Stimulated activated CD8-positive, alpha-beta memory T cell treated with anti-CD3 and anti-CD28 coated beads, Interleukin-4, amount 100 ng/mL, for 24 hours (primary cell): Measurements from ENCODE around the gene ARPP21.

Experiments
- DNase-seq: peaks from one replicate; pipeline ENCODE4 v3.0.0-alpha.2; 2020; ENCODE audit warnings: low read depth

Gene ARPP21

DNA sequence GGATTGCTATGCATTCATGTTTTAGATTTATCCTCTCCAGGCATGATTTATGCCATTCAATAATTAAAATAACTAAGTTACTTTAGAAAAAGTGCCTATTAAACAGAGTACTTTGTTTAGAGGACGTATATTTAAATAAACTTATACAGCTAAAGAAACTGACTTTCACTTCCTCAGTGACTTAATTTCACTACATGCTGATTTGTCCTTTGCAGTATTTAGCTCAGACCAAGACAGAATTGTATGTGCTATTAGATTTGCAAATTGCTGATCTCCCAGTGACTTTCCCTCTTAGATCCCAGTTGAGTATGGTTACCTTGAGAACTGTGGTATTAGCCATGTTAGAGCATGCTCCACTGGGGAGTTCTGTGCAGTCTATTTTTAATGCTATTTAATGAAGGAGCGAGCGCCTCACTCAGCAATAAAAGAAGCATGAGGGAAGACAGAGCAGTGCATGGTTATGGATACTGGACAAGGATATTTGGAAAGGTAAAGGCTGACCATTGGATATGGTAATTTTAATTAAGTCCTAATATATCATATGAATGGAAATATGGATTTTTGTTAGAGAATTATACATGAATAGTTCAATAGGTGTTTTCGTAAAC is 2.7 kb downstream of the ARPP21 start:
- DNase-seq, result no peak

DNA sequence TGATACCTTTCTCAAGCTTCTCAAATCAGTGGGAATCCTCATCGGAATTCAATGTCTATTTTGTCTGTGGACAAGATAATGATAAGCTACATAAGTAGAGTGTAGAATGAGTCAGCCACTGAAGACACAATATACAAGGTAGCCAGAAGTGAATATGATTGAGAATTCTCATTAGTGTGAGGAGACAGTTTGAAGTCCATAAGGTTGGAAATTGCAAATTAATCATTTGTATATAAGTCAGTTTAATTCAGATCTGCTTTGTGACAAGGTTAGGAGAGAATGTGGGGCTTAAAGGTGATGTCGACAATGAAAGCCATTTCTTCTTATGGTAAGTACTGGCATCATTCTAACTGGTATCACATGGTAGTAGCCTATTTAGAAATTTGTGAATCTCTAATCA is 4.2 kb downstream of the ARPP21 start:
- no peak for DNase-seq

DNA sequence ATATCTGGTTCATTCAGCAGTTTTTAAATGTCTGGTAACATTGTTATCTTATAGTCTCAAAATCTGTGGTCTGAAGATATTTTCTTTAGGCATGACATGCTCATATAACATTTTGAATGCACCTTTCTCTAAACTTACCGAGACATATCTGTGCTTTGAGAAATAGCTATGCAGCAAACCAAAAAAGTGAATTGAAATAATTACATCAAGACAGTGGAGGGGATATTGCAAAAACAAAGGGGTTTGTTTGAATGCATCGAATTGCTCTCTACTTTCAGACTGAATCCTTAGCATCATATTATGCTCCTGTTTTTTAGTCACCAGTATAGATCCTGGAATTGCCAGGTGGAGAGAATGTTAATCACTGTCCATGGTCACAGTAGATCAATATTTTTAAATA is 5.1 kb downstream of the ARPP21 start:
- no peak for DNase-seq

DNA sequence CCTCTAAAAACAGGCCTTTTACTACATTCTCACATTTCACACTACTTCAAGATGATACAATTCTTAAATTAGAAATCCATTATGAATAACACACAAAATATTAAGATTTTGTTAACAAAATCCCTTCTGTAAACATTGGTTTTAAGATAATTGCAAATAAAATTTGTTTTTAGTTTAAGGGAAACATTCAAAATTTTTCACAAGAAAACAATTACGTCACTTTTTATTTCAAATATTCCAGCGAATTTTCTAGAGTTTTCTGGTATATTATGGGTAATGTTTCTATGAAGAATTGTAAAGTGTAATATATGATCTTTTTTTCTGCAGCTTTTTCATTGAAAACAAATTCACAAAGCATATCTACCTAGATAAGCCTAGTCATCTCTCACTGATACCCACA is 5.9 kb downstream of the ARPP21 start:
- DNase-seq, result no peak

DNA sequence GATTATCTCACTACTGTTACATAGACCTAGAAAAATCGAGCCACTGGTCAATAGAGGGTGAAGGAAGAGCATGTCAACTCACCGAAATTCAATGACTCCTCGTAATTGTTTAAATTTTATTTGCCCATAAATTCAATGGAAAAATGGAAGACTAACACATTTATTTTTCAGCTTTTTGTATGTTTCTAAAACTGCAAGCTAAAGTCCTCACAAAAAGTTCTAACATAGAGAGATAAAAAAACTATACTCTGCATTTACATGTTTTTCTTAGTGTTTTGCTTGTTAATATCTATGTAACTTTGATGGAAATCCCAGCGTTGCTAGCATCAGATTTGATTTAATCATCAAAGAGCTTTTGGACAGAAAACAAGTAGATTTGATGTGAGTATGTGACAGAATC is 6.8 kb downstream of the ARPP21 start:
- DNase-seq, result no peak

DNA sequence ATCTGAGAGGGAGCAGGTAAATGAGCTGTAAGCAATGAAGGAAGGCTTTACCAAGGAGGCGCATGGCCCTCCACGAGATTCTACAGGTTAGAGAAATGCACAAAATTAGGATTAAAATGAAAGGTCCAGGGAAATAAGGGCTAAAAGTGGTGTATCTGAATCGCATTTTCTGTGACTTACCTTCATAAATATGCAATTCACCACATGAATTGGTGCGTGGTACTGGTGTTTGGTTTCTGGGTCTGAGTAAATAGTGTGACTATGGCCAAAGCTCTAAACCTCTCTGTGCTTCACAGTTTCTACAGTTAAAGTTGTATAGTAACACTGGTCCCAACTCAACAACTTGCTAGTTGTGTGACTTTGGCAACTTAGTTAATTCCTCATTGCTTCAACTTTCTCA is 8.1 kb downstream of the ARPP21 start:
- no peak for DNase-seq

DNA sequence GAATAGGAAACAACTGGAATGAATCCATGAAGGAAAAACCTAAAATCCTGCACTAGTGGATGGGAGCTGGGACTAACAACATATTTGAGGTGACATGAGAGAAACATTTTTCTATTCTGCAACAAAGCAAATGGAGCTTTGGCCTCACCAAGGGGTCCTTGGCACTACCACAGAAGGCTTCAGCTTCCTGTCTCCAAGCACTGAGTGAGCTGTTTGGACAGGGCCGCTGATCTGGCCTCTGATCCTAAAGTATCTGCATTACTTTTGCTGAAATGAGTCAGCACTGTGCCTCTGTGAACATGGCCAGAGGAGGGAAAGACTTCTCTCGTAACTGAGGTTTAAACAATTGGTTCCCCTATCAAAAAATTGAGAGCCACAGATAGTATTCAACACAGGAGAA is 9.0 kb downstream of the ARPP21 start:
- no peak for DNase-seq

DNA sequence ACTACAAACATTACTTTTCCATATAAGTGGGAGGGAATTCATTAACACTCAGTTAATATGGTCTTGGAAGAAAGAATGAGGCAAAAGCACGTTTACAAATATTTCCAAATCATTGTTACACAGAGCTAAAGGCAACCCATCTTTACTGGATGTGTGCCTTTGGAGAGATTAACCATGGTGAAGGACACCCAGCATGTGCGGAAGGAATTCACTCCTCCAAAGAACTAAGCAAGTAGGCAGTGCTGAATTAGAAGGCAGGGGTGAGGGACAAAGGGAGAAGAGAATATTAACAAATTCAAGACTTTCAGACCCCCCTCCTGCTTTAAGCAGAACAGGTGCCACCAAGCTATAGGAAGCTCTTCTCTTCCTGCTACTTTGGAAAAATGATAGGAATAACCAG is 10.1 kb downstream of the ARPP21 start:
- DNase-seq, result no peak

DNA sequence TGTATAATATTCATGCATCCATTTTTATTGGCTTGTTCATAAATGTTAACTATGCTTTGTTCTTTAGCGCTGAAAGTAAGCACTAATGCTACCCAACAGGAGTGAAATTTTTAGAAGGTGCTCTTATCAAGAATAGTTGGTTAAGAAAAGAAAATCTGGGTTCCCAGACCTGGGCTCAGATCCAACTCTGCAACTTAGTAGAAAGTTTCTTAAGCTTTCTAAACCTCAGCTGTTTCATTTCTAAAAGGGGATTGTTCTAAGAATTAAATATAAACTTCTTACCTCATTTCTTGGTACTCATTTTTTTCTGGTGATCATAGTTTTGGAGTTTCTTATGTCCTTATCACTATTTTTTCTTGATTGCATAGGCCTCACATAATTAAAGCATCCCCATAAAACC is 12.1 kb downstream of the ARPP21 start:
- DNase-seq, result no peak

DNA sequence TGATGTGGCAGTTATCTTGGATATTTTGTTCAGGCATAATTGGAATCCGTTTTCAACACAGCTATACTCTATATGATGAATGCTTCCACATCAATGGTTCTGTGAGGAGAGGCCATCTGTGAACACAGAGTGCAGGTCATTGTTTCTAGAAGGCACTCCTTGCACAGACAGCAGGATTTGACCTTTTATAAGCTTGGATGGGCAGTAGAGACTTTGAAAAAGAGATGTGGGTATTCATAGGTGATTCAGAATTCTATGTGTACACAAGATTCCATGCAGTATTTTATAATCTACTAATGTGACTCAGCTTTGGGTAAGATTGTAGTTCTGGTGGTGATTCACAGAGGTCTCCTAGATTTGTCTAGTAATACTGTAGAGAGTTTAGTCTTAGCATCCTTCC is 12.5 kb downstream of the ARPP21 start:
- no peak for DNase-seq

DNA sequence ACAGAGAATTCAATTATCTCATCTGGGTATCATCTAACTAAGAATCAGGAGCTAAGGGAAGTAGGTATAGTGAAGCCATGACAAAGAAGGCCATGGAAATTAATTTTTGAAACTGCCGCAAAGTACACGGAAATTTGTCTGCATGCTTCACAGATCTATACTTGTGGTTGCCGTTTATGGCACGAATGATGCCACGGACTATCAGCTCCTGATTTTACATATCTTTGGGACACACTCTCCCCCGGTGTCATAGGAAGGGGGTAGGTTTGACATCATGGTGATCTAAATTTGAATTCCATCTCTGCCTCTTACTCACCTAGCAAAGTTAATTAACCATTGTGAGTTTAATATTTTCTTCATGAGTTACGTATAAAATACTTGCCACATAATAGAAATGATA is 14.0 kb downstream of the ARPP21 start:
- no peak for DNase-seq

DNA sequence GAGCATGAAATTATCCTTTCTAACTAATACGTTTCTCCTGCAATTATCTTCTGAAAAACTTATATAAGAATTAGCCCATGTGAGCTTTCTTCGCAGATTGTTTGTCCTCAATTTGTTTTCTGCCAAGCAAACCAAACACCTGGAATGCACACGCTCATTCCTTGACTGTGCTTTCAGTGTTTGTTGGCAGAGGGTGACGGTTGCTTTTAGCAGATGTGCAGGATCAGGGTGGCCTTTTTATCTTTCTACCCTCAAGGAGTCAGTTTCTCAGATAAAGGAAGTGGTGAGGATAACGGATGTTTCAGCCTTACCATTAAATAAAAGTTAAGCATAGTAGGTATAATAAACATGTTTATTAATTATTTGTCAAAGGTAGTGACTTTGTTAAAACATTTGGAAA is 15.2 kb downstream of the ARPP21 start:
- no peak for DNase-seq

DNA sequence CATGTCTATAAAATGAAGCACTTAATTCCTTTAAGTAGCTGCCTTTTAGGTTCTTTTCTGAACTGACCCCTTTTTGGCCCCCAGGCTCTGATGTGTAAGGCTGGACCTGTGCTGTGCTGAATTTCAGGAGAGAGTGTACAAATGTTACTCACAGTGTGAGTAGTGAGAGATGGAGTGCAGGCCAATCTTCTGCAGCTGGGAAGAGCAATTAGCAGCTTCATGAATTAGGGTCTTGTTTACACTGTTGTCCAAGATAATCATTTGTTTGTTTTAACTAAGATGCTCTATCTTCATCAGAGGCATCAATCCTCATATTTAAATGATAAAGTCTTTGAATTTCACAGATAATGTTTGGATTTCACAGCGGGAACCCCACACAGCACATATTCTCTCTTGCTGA is 19.4 kb downstream of the ARPP21 start:
- no peak for DNase-seq

DNA sequence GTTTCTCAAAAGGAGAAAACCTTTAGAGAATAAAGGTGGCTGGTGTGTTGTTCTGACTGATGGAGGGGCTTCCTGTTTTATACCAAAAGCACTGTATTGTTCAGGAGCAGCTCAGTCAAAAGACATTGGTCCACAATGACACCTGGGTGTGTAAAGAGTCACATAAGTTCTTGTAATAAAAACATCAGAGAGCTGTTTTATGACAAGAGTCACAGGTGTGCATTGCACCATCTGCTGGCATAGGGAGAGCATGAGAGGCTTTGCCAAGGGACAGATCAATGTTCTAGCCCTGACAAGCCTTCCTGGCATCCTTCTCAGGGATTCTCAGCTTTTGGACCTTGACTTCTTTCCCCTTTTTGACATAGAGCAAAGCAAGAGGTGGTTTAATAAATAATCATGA is 20.4 kb downstream of the ARPP21 start:
- DNase-seq, result no peak

DNA sequence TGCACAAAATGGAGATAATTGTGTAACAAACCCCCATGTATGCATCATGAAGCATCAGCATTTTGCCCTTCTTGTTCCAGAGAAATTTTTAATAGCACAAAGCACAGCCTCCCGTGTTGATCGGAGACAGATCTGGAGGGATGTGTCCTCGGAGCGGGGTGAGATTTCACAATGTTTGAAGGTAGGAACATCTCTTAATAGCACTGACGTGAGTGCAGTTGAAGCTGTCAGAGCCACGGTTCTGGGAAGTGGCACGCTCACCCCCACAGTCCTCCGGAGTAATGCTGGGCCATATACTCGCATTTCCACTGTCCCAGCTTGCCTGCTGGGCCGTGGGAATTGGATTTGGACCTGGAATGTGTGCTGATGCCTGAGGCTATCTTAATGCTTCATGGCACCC is 24.1 kb downstream of the ARPP21 start:
- DNase-seq, result no peak

DNA sequence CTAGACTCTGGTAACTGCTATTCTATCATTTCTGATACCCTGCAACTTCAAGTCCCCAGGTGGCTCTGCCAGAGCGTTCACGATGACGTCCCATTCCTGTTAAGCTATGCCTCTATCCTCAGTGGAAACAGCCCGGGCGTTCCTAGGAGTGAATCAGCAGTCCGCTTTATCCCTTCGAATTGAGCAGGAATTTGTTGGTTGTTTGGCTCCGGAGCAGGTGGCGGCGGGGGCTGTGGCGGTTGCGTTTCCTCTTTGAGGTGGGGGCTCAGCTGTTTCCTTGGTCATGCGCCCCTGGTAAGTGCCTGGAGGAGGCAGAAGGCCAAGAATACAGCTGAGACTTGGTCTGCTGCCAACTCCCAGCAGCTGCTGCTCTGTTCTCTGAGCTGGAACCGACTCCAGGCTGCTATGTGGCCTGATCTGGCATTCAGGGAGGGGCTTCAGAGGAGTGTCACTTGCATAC is 25.2 kb downstream of the ARPP21 start:
- no peak for DNase-seq

DNA sequence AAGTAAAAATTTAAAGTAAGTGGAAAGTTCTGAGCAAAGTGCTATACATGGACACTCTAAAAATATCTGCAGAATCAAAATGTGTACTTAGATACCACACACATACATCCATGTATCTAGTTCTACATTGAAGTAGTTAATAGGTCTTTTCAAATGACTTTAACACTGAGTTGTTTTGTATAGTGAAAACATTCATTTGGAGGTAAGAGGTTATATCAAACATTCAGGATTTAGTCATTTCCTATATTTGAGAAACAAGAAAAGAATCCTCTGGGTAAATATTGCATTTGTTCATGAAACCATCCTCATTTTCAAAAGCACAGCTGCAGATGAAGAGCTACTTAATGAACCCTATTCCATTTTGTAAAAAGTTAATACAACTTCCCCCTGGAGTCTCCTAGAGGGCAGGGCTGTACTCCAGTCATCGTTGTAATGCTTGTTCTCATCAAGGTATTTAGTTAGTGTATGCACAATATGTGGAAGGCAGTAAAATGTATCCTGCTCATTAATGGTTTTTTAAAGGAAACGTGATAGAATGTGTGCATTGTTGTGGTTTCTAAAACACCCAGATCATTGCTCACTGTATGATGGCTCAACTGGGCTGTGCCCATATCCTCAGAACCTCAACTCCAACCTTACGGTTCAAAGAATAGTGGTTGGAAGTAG is 26.2 kb downstream of the ARPP21 start:
- DNase-seq, result no peak

DNA sequence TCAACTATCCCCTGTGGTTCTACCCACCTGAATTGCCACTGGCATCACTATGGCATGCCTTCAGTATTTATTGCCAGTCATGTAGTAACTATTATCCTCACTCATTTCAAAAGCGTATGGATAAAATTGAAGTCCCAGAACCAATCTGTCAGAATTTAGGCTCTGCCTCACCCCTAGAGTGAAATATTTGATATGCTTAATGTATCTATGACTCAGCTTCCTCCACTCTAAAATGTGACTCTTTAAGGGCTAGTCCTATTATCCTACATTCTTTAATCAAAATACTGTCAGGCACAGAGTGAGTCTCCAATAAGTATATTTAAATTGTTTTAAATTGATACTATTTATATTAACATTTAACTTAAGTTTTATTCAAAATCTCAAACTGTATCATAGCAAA is 27.6 kb downstream of the ARPP21 start:
- DNase-seq, result no peak

DNA sequence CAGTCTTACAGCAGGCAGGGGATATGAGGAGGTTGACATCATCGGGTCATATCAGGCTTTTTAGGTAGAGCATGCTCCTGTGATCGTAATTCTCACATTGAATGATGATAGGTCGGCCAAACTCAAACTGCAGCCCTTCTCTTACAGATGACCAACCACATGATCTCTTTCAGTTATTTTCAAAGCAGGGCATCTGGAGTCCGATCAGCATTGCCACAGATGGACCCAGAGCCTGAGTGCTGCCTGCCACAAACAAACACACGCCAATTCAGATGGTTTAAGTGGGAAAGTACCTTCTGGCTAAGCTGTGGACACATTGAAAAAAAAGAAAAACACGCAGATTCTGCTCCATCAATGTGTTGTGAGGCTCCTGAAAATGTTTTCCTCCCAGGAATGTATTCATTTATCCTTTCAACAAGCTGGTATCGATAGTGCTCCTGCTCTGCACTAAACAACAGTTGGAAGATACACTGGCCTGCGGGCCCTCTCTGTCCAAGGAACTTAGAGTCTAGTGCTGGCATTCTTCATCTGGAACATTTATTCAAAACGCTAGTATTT is 31.2 kb downstream of the ARPP21 start:
- no peak for DNase-seq

DNA sequence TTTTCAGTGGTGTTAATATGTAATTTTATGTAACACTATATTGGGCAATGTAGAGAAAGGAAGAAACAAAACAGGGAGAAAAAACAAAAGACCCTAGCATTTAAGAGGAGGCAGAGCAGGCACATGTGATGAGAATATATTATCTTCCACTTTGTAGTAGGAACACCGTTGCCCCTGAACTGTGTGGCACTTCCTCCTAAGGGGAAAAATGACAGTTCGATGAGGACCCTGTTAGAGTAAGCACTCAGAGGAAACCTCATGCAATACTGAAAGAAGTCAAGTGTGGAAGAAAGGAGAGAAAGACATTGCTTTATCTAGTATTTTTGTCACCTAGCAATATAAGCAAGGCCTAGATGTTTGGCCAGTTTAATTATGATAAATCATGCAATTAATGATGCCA is 32.2 kb downstream of the ARPP21 start:
- no peak for DNase-seq

DNA sequence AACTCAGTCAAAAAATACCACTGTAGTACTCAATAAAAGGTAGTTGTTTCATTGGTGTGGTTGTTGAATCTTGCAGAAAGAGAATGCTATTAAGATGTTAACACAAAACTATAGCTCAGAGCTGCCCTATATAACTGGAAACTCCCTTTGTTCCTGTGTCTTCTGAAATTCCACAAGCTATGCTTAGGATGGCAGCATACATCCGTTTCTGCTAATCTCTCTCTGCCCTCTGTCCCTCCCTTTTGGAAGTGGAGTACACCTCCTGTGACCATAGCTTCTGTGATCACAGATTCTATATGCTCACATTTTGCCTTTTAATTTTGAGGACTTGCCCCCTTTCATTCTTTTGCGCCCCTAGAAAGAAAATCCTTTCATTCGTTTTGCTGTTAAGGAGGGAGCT is 33.7 kb downstream of the ARPP21 start:
- no peak for DNase-seq

DNA sequence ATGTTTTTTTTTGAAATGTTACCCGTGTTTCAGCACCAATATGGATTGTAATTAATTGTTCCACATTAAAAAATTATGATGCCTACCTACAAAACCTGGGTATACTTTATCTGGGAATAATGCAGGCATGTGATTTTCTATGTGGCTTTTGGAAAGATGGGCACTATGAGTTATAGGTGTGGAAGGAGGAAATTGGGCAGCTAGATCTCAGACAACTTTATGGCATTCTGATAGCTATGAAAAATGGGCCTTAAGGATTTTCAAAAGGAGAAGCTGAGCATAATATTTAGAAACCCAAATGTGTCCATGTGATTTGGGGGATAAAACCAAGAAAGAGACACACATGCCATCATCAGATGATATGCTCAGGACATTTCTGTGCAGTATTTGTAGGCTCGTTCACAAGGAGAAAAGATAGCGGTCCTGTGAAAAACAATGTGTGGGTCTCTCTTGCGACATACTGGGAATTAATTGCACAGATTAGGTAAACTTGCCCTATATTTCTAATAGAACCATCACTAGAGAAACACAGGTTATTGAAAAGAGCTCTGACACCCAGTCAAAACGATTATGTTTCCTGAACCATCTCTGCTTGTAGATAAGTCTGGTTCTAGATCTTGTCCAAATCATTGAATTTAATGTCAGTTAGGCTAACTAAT is 35.3 kb downstream of the ARPP21 start:
- no peak for DNase-seq

DNA sequence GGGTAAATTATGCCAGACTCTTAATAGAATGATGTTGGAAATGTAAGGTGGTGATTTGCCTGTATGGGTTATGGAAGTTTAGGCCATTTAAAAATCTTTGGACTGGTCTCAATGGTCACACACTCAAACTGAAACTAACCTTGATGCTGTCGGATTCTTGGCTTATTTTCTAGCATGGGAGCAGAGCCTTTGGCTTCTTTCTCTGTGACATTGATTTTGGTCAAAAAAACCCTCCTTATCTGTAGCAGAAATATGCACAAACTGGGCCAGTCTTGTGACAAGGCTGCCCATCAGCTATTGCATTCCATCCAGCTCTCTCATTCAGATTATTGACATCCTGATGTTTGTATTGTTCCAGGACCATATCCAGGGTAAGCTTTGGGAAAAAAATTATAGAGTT is 35.9 kb downstream of the ARPP21 start:
- no peak for DNase-seq

DNA sequence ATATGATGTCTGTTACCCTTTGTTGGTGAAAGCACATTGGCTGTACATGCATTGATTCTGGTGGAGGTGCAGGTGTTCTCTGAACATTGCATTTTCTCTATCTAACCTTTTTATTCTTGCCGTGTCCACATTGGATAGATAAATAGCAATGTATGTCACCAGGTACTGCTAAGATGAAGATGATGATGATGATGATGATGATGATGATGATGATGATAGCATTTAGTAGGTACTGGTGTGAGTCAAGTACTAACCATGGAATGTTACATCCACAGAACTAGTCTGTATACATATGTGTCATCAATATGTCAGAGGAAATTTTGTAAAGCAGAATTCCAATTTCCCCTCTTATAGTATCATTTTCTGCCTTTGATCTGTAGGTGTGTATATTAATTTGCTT is 36.3 kb downstream of the ARPP21 start:
- DNase-seq, result no peak
